DND-41 (cell line): ENCODE measurements around the gene BOLL.

Source experiments
- CTCF ChIP-seq: IDR thresholded peaks from 2 replicates; pipeline ENCODE4 v1.5.1; 2012; ENCODE audit warnings: borderline replicate concordance, low read length, moderate library complexity, mild to moderate bottlenecking; ENCODE audit not compliant: poor library complexity, severe bottlenecking; ENCODE audit errors: extremely low read depth
- EZH2 ChIP-seq: IDR thresholded peaks from 3 replicates; pipeline ENCODE4 v1.6.1; 2012; ENCODE audit warnings: borderline replicate concordance, low read depth, mild to moderate bottlenecking, moderate library complexity, low read length, inconsistent platforms; ENCODE audit not compliant: severe bottlenecking

GRCh38 chr2:197803033-197803444, 17.9 kb upstream of the BOLL start:
- TF ChIP-seq CTCF (peak; percentile 93), EZH2 (no peak)
